Fibroblast of villous mesenchyme (primary cell): ENCODE data around the gene TBCE. TPM values are rescaled to one million over a fixed set of nuclear protein-coding genes. Genes with fewer than 3 reads are reported as not detected.

Experiments
- DNase-seq: peaks from one replicate; pipeline ENCODE4 v3.0.0-alpha.2; 2010; ENCODE audit warnings: low read depth
- H3K4me3 ChIP-seq: 2 replicates; pipeline ENCODE4 v1.5.1; 2011; ENCODE audit warnings: low read depth, mild to moderate bottlenecking, low read length
- CTCF ChIP-seq: IDR thresholded peaks from 2 replicates; pipeline ENCODE4 v1.5.1; 2012; ENCODE audit warnings: low read depth, mild to moderate bottlenecking, low read length; ENCODE audit not compliant: insufficient read depth
- small RNA-seq: library from RNA; depleted of rRNA; stranded (forward); fragments of <200 nt; gene quantifications from one replicate; pipeline ENCODE3, GENCODE V24; 2012
- total RNA-seq: library from RNA; depleted of rRNA; stranded (reverse); fragments of >200 nt; gene quantifications from 2 replicates; pipeline ENCODE4 v1.2.3, GENCODE V29; 2012

TBCE gene
- total RNA-seq, 1 donor, result 28.5 TPM

DNA sequence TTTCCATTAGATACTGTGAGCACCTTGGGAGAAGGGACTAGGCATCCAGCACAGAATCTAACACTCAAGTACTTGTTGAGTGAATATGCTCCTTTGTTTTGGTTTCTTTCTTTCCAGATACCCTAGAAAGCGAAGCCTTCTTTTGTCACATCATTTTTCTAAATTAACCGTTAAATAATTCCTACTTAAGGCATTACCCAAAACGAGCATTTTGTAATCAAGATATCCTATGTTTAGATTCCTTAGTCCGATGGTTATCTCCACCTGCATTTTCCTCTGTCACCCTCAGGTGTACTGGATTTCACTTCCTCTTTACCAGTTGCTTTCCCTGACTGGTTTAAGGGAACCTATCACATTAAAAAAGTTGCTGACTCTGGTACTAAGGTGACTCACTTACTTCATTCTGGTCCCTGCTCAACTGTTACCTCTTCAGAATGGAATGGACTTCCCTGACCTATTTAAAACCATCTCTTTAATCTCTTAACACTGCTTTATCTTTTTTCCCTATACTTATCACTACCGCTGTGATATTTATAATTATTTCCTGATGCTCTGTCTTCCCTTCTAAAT is 133.8 kb downstream of the TBCE start:
- TF ChIP-seq CTCF, result no peak
- DNase-seq, result peak; percentile 28
- H3K4me3 ChIP-seq, result no peak overlapping the region

Small RNAs within 50 kb of the gene (small RNA-seq; reads per million reads assigned to genes)
- gene AL391994.1, result not detected
- gene RPS21P1, result not detected

Other genes starting within 250 kb of the TBCE start
- 74.4 and 81.6 TPM in 2 replicates for gene TOMM20, start 238.6 kb upstream of the TBCE start, total RNA-seq
- 53.8 and 61.7 TPM in 2 replicates for gene RBM34, start 206.2 kb upstream of the TBCE start, total RNA-seq
- gene ARID4B, start 39.2 kb upstream of the TBCE start, total RNA-seq, result 33.8 and 40.2 TPM in 2 replicates
- 21.3 and 25.9 TPM in 2 replicates for gene GGPS1, start 38.9 kb upstream of the TBCE start, total RNA-seq
- 48.0 and 74.3 TPM in 2 replicates for gene B3GALNT2, start 137.0 kb downstream of the TBCE start, total RNA-seq